Measurements from ENCODE around the gene ACRBP. TPM values are rescaled to one million over a fixed set of nuclear protein-coding genes. Genes with fewer than 3 reads are reported as not detected.

The ACRBP gene
- total RNA-seq, 1 experiment from 2014 or later = 0.77 TPM

GRCh38 chr12:6608592-6609281 lies 38.5 kb downstream of the ACRBP start:
- DNase-seq = no peak
- H3K36me3 ChIP-seq (ENCODE audit: low read depth, low read length) = no peaks in the 10 kb centered on the region
- H3K4me3 ChIP-seq (ENCODE audit: low read length) = no peak overlapping the region
- H3K4me2 ChIP-seq (ENCODE audit: low read length) = no peak overlapping the region
- CTCF ChIA-PET = no interaction called here
- TF ChIP-seq EZH2 (IDR thresholded peaks at IDR 0.05; ENCODE audit: low read length, unreplicated experiment) = no peak
- TF ChIP-seq CTCF (conservative IDR thresholded peaks at IDR 0.05; ENCODE audit: low read depth, low read length) = no peak
- TF ChIP-seq EZH2phosphoT487 (IDR thresholded peaks at IDR 0.05; ENCODE audit: borderline replicate concordance, low read length) = no peak
- H3K9me2 ChIP-seq (replicated peaks; ENCODE audit: low read length) = no peaks in the 10 kb centered on the region
- peaks cover 35% of the 10 kb centered on the region for H3K4me1 ChIP-seq (ENCODE audit: insufficient read depth, low read length)
- H2AFZ ChIP-seq (ENCODE audit: low read length) = no peak overlapping the region
- no peaks in the 10 kb centered on the region for H3K27me3 ChIP-seq (ENCODE audit: low read length)
- ATAC-seq = no peak
- peaks cover 34% of the 10 kb centered on the region for H3K79me2 ChIP-seq (ENCODE audit: low read length)
- no peaks in the 10 kb centered on the region for H3K9me3 ChIP-seq (ENCODE audit: low read length)
- intact Hi-C loops (cut with micrococcal nuclease) = no loop called here
- H3F3A ChIP-seq (ENCODE audit: low read length, unreplicated experiment) = no peaks in the 10 kb centered on the region
- no TSS peak for BruUV-seq (replicated peaks)
- H3K27ac ChIP-seq (ENCODE audit: low read length) = no peak overlapping the region
- no peak overlapping the region for H3K9ac ChIP-seq (ENCODE audit: low read length)
- H4K20me1 ChIP-seq (ENCODE audit: low read length) = peaks cover 20% of the 10 kb centered on the region
- POLR2A ChIA-PET (ENCODE audit: unreplicated experiment) = no interaction called here

GRCh38 chr12:6607751-6608591 lies 39.3 kb downstream of the ACRBP start:
- H3K9ac ChIP-seq (ENCODE audit: low read length) = no peak overlapping the region
- peaks cover 25% of the 10 kb centered on the region for H4K20me1 ChIP-seq (ENCODE audit: low read length)
- H3K9me3 ChIP-seq (ENCODE audit: low read length) = no peaks in the 10 kb centered on the region
- peaks cover 42% of the 10 kb centered on the region for H3K79me2 ChIP-seq (ENCODE audit: low read length)
- ChIA-PET POLR2A (ENCODE audit: unreplicated experiment) (no interaction called here), CTCF (no interaction called here)
- H3F3A ChIP-seq (ENCODE audit: low read length, unreplicated experiment) = no peaks in the 10 kb centered on the region
- peaks cover 33% of the 10 kb centered on the region for H3K4me1 ChIP-seq (ENCODE audit: insufficient read depth, low read length)
- ATAC-seq (peak; percentile 29), DNase-seq (peak; percentile 78)
- no peaks in the 10 kb centered on the region for H3K9me2 ChIP-seq (replicated peaks; ENCODE audit: low read length)
- TF ChIP-seq EZH2 (IDR thresholded peaks at IDR 0.05; ENCODE audit: low read length, unreplicated experiment) = no peak
- TF ChIP-seq CTCF (conservative IDR thresholded peaks at IDR 0.05; ENCODE audit: low read depth, low read length) = no peak
- TF ChIP-seq EZH2phosphoT487 (IDR thresholded peaks at IDR 0.05; ENCODE audit: borderline replicate concordance, low read length) = no peak
- 0 out of 2 replicates have a peak overlapping the region, but pooled peaks have one; percentile 6 for H2AFZ ChIP-seq (ENCODE audit: low read length)
- H3K27me3 ChIP-seq (ENCODE audit: low read length) = no peaks in the 10 kb centered on the region
- peak overlapping the region; percentile 30; the same call in 1 of the 2 replicates for H3K4me3 ChIP-seq (ENCODE audit: low read length)
- BruUV-seq (replicated peaks) = no TSS peak
- intact Hi-C loops (cut with micrococcal nuclease) = no loop called here
- H3K36me3 ChIP-seq (ENCODE audit: low read depth, low read length) = no peaks in the 10 kb centered on the region
- H3K4me2 ChIP-seq (ENCODE audit: low read length) = peak overlapping the region; percentile 13; the same call in 1 of the 2 replicates
- H3K27ac ChIP-seq (ENCODE audit: low read length) = peak overlapping the region; percentile 45

Data from PC-3 (cell line).